ENCODE results near the gene DTYMK.

GRCh38 chr2:241671457-241672240 lies 15.0 kb downstream of the DTYMK start:
- TF ChIP-seq YY1 (IDR thresholded peaks at IDR 0.05; ENCODE audit: insufficient read depth, insufficient read length) (no peak), ZNF274 (IDR thresholded peaks at IDR 0.05; ENCODE audit: low read depth, low read length) (no peak)

All from NT2/D1 (cell line).